NCI-H524 treated with DMSO at 0.1 percent for 48 hours (cell line): ENCODE measurements around the gene IFT88.
"Not testable (repeated sequence)": the region's sequence is repeated elsewhere in the genome, so short reads cannot be mapped to it uniquely, and the experiment has no call there.

Experiments
- DNase-seq: peaks from one replicate; lab custom pipeline; 2025; lab: John Stamatoyannopoulos, UW

Gene IFT88

DNA sequence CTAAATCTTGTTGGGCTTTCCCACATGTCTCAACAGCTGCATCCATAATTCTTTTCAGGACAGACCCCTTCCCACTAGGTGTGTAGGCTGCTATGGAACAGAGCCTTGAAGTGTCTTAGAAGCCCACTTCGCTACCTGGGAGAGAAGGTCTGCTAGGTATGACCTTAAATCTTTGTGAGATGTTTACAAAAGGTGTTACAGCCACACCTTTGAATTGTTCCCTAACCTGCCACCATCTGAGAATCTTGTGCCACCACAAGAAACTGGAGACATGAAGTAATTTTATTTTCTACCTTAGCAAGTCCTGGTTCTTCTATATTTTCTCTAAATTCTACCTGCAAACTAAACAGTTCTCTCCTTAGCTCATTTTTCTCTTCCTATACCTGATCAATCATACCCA, 69.1 kb downstream of the IFT88 start:
- DNase-seq: no peak

DNA sequence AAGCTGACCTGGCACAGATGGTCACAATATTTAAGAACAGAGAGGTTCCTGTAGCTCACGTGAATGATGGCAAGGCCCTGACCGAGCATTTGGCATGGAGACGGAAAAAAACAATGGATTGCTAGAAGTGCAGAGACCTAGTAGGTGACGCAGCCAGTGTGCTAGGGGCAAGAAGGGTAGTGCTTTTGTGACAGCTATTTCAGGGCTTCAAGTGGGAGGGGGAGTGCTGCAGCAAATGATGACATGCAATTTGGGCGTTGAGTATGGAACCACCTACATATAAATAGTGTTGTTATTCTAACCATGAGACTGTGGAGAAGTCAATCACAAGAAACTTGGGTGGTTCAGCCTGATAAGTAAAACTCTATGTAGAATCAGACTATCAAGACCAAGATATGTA, 70.9 kb downstream of the IFT88 start:
- no peak for DNase-seq

DNA sequence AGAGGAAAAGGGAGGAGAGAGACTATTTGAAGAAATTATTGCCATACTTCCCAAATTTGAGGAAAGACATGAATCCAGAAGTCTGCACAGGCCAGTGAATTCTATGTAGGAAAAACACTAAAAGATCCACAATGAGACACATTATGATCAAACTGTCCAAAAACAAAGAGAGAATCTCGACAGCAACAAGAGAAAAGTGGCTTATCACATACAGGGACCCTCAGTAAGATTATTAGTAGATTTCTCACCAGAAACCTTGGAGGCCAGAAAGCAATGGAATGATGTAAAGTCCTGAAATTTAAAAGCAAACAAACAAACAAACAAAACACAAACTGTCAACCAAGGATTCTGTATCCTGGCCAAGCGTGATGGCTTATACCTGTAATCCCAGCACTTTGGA, 80.8 kb downstream of the IFT88 start:
- no peak for DNase-seq

DNA sequence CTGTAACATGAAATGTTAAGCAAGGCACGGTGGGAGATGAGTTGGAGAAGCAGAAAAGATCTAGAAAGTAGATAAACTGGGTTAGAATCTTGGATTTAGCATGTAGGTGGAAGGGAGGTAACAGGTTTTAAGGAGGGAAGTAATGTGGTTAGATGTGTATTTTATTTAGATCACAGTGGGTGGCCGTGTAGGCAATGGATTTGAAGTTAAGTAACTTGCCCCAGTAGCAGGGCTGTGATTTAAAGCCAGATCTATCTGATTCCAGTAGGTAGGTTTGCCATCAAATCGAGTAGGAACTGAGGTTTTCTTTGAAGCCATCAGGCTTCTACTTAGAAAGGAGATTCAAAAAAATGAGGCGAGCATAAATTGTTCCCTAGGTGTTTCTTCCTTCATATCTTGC, 86.0 kb downstream of the IFT88 start:
- DNase-seq: no peak

DNA sequence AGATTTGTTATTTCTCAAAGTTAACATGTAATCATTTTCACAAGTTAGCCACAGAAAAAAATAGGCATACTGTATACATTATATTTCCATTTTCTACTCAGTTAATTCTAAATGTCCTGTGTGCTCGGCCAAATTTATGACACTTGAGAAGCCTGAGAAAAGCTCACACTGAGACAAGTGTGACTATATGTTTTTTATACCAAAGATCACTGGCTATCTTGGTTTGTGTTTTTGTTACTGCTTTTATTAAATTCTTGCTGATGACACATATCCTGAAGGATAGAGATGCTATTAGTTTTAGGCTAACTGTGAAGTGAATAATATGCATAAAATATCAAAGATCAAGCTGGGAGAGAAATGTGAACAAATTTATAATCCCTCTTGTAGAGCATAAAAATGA, 87.2 kb downstream of the IFT88 start:
- DNase-seq: no peak

DNA sequence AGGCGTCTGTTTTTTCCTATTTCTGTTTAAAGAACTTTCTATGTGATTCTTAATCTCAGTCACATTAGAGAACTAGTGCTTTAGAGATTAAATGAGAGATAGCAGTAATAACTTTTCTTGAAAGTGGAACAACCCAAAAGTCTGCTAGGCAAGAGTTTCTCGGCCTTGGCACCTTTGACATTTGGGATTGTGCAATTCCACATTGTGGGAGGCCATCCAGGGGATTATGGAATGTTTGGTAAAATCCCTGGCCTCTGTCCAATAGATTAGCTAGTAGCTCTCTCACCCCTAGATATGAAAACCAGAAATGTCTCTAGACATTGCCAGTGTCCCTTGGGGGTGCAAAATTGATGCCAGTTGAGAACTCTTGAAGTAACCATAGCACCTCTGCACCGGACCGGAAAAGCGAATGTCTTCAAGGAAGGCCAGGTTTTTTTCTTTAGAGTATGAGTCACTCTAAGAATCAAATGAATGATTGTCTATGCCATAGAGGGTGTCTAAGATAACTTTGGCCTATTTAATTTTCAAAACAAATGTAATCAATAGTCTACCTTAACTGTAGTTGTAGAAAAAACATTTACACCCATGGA, 91.6 kb downstream of the IFT88 start:
- no peak for DNase-seq

DNA sequence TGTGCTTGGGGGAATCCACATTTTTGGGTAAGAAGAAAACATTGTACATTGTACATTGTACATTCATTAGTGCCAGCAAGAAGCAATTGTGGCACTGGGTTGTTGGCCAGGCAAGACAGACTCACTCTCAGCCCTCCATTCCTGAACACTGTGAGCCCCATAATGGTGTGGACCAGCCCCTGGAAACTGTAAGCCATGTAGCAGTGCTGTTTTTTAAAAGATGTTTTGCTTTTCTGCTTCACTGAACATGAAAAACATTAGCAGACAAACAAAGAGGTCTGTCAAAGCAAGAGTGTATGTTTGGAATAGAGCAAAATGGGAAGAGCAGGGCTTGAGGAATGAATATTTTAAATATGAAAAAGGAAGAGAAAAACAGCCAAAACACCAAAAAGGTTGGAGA, 97.4 kb downstream of the IFT88 start:
- no peak for DNase-seq

DNA sequence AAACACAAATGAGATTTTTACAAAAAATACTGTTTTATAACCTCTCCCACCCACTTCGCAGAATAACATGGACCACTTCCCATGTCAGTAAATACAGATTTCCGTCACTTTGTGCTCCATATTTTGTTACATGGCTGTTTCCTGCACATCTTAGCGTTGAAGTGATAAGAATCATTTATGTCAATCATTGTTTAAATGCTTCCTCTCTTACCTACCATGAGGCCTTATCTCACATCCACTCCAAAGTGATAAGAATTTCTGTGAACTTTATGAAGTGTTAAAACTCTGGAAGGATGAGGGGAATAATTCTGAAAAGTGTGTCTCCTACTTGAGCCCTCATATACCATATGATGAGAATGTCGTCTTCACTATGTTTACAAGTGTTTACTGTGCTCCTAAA, 100.0 kb downstream of the IFT88 start:
- DNase-seq: no peak

DNA sequence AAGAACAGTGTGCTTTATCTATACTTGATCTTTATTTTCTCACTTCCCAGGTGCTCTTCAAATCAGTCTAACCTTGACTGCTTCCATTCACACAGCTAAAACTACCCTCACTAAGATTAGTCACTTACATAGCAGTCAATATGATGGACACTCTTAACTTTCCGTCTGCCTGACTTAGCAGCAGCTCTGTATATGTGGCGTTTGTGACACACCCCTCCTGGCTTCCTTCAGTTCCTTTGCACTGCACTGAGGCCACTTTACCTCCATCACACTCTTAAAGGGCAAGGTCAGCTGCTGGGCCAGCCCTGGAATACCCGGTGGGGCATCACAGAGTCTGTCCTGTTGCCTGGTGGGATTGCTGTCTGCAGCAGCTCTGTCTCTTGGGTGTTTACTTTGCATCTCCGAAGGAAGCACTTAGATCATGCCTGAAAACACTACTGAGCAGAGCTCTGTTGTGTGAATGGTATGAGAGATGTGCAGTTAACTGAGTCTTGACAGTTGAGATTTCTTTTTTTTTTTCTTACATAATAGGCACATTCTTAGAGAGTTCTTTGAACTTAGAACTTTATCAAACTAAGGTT, 101.0 kb downstream of the IFT88 start:
- DNase-seq: no peak

DNA sequence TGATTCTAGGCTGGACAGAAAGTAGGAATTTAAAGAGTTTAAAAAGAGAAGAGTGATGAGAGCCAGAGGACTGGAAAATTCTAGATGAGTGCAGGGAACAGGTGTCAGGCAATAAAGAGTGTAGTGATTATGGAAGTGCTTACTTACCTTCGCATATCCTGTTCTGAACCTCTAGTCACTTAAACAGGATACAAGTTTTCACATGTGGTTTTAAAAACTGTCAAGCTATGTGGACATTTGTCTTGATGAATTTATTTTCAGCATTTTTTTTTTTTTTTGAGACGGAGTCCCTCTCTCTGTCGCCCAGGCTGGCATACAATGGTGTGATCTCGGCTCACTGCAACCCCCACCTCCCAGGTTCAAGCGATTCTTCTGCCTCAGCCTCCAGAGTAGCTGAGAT, 102.2 kb downstream of the IFT88 start:
- DNase-seq: no peak

DNA sequence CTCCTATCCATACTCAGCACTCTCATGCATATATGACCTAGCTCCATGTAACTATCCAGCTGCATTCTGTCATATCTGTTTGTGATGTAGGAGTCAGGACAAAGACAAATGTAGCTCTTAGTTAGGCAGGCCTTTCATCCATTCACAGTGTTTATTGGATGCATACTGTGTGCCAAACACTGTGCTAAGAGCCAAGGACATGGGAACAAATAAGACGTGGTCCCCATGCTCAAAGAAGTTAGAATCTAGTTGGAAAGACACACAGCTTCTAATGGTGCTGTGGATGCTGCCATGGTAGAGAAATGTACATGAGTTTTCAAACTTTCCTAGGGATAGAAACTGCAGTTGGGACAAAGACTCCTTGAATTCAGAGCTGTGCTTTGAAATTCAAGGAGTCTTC, 104.8 kb downstream of the IFT88 start:
- no peak for DNase-seq

DNA sequence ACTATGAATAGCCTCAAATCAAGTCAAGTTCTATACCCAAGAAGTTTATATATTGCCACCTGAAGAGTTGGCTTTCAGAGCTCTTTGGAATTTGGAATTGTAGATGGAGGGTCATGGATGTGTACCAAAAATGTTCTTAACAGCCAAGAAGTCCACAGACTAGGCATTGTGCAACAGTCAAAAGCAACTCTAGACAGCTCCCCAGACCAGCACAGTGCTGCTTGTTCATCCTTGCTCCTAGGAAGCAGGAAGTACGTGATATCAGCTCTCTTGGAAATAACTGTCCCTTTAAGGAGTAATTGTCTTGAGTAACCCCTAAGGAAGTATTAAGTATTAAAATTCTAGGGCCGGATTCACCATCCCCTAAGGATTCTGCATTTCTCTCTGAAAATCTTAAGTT, 105.8 kb downstream of the IFT88 start:
- DNase-seq: no peak

DNA sequence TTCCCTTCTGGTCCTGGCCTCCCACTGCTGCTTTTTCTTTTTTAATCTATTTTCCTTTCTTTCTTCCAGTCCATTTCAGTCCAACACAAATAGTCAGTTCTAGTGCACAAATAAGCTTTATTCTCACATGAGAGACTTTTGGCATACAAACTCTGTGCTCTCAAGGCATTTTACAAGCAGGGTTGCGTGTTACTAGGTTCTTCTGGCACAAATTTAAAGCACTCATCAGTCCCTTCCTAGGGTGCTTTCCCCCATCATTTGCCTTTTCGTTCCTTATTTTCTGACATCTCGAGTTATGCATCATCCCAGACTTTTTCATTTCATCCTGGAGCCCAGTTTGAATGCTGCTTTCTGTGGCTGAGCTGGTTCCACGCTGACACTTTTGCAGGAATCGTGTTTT, 106.8 kb downstream of the IFT88 start:
- DNase-seq: no peak

DNA sequence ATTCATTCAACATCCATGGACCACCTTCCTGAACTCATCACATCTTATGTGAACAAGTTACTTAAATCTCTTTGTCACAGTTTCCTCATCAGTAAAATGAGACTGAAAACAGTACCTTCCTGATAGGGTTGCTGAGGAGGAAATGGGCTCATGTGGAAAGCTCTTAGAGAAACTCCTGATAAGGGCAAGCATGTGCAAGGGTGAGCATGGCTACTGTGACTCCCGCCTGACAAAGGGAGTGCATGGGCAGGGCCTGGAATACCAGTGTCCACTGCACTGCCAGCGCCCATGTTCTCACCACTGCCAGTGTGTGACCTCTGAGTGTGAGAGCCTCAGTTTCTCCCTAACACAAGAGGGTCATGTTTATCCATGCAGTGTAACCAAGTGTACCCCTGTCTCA, 109.3 kb downstream of the IFT88 start:
- no peak for DNase-seq

DNA sequence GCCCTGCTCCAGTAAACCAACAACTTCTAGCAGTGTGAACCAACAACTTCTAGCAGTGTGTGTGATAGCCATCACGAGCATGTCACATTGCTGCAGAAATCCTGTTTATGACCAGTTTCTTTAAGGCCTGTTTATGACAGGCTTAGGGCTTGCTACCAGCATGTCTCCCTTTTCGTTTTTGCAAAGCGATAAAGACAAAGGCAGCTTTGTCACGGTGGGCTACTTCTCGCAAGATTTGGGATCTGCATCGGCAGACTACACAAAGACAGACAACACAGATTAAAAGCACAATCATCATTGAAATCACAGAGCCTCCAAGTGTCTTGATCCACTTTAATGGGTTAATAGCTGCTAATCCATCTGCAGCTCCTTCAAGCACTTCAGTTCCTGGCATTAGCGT, 111.6 kb downstream of the IFT88 start:
- peak; percentile 93 for DNase-seq

DNA sequence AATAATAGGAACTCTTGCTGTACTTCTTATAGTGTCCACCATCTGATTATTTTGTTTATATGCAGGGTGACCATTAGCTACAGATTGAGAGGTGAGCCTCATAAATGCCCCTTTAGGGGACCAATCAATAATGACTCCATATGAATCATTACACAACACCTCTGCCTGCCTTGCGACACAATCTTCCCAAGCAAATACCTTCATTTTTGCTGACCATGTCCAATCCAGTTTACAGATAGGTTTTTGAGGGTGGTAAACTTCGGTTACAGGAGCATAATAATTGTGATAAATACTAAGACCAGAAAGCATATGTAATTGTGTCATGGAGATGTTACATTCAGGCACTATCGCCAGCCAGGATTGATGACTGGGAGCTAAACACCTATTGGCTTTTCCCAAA, 112.9 kb downstream of the IFT88 start:
- DNase-seq: no peak

DNA sequence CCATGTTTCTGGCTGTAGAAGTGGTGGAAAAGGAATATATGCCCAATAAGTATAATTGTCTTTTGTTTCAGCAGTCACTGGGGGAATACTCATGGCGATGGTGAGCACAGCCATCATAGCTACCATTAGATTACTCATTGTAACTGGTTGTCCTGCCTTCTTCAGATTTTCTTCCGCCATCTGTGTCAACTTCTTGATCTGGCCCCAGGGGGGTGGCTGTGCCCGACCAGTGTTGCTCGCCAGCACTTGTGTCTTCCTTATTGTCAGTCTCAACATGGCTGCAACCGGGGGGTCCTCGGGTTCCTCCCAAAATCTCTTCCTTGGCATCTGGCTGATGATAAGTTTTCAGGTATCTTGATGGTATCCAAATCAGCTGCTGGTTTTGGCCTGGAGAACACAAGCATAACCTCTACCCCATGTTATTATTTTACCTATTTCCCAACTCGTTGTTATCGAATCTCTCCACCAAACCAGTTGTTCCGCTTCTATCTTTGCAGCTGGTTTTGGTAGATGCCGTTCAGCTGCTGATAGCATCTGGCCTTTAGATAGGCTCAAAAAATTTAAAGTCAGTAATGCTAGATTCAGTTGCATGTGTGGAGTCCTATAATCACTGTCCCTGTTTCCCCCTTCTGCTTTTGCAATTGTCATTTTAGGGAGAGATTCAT, 113.6 kb downstream of the IFT88 start:
- no peak for DNase-seq

DNA sequence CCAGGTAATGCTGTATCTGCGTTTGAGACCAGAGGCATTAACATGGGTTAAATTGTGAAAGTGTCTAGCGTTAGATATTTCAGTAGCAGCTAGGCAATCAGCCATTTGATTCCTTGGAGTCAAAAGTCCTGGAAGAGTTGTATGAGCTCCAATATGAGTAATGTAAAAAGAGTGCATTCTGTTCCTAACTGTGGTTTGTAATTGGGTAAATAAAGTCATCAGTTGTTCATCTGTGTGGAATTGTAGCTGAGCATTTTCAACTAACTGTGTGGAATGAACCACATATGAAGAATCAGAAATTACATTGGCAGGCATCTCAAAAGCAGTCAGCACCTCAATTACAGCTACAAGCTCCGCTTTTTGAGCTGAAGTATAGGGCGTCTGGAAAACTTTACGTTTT, 114.5 kb downstream of the IFT88 start:
- DNase-seq: not testable (repeated sequence)

DNA sequence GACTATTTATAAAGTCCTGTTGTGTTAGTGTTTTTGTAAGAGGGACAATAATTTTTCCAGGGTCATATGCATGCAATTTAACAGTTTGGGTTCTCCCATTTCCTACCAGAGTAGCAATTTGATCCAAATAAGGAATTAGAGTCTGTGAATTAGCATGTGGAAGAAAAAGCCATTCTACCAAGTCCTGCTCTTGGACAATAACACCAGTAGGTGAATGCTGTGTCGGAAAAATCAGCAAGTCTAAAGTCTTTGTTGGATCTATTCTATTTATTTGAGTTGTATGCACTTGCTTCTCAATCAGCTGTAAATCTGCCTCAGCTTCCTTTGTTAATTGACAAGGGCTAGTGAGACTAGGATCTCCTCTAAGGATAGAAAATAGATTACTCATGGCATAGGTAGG, 115.1 kb downstream of the IFT88 start:
- no peak for DNase-seq

DNA sequence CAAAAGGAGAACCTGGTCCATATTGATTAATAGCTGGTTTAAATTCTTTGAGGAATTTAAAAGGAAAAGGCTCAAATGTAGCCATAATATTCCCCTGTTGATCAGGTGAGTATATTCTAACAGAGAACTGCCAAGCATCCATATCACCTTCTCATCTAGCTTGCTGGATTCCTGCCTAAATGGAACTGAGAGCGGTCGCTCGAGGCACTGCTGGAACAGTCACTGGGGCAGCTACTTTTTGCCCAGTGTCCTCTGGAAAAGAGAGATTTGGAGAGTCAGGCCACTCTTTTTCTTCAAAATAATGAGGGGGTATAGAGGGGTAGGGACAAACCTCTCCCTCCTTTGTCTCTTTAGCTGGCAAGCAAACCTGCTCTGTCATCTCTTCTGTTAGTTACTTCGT, 117.1 kb downstream of the IFT88 start:
- no peak for DNase-seq

DNA sequence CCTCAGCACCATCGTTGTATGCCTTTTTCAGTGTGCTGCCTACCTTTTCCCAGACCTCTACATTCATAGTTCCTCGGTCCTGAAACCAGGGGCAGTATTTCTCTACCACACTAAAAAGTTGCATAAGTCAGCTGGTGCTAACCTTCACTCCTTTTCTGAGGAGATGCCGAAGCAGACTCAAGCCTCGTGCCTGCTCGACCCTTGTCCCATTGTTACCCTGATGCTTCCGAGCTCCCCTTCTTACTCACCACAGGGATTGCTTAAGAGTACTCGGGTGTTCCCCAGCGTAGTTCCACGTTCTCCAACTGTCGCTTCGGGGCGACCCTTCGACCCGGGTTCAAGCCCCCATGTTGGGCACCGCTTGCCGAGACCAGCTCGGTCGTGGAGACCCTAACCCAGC, 117.6 kb downstream of the IFT88 start:
- DNase-seq: no peak

DNA sequence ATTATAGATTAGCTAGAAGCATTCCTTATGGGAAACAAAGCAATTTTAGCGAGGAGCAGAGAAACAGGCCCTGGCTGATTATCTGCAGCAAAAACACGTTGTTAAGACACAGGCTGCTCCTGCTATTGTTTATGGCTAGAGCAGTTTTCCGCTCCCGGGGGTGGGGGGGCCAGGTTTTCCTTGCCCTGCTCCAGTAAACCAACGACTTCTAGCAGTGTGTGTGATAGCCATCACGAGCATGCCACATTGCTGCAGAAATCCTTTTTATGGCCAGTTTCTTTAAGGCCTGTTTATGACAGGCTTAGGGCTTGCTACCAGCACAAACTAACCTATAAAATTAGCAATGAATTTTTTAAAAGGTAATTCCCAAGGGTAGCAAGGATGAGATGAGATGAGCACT, 118.1 kb downstream of the IFT88 start:
- no peak for DNase-seq

DNA sequence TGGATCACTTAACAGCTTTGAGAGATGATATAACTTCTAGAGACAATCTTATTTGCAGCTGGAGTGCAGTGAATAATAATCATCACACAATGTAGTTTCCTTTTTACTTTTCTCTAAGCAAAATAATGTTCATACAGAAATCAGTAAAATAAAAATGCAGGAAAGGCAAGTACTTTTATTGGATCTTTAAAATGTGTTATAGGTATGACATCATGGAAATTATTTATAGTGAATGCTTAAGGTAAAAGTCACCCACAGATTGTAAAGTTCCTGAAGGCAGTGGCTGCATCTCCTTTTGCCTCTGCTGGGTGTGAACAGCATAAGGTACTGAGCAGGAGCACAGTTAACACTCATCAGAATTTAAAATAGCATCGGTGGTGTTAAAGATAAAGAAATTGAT, 119.2 kb downstream of the IFT88 start:
- no peak for DNase-seq
